Glutamatergic neuron (in vitro differentiated cells): Measurements from ENCODE around the gene MAT2A. TPM values are rescaled to one million over a fixed set of nuclear protein-coding genes. Genes with fewer than 3 reads are reported as not detected.

Source experiments
- DNase-seq: peaks from one replicate; pipeline ENCODE4 v3.0.0; 2022
- H3K27ac Mint-ChIP-seq: one replicate; pipeline ENCODE4 v1.8.0; 2020; ENCODE audit warnings: mild to moderate bottlenecking, mixed read lengths, inconsistent platforms; ENCODE audit not compliant: unreplicated experiment
- H3K27me3 Mint-ChIP-seq: one replicate; pipeline ENCODE4 v1.8.0; 2020; ENCODE audit warnings: mild to moderate bottlenecking, moderate library complexity, mixed read lengths, inconsistent platforms; ENCODE audit not compliant: unreplicated experiment
- H3K36me3 Mint-ChIP-seq: one replicate; pipeline ENCODE4 v1.8.0; 2020; ENCODE audit warnings: mild to moderate bottlenecking, mixed read lengths, inconsistent platforms; ENCODE audit not compliant: unreplicated experiment
- H3K4me1 Mint-ChIP-seq: one replicate; pipeline ENCODE4 v1.8.0; 2020; ENCODE audit warnings: mild to moderate bottlenecking, low read depth, mixed read lengths, inconsistent platforms; ENCODE audit not compliant: unreplicated experiment
- H3K4me3 Mint-ChIP-seq: one replicate; pipeline ENCODE4 v1.8.0; 2020; ENCODE audit warnings: mild to moderate bottlenecking, mixed read lengths, inconsistent platforms; ENCODE audit not compliant: unreplicated experiment
- H3K9me3 Mint-ChIP-seq: one replicate; pipeline ENCODE4 v1.8.0; 2020; ENCODE audit warnings: mild to moderate bottlenecking, moderate library complexity, mixed read lengths, inconsistent platforms; ENCODE audit not compliant: unreplicated experiment
- CTCF ChIP-seq: fragments of 200-600 bp; sonication (generic); IDR thresholded peaks from one replicate; pipeline ENCODE4 v1.5.0; 2021; ENCODE audit not compliant: partially characterized antibody, unreplicated experiment
- total RNA-seq: library from RNA; stranded (reverse); fragmentation: NEBNext Ultra II Directional; extraction: Animal tissue kit (Norgen Biotek cat#: 25700); gene quantifications from one replicate; pipeline ENCODE4 v1.2.1, GENCODE V29; 2021; ENCODE audit not compliant: unreplicated experiment

MAT2A gene
- total RNA-seq, 1 donor from 2014 or later, result 302 TPM

GRCh38 chr2:85550486-85550885, 11.5 kb downstream of the MAT2A start:
- no peak overlapping the region for H3K27ac Mint-ChIP-seq
- H3K4me3 Mint-ChIP-seq, result no peak overlapping the region
- H3K36me3 Mint-ChIP-seq, result no peaks in the 10 kb centered on the region
- DNase-seq, result no peak
- peaks cover 4% of the 10 kb centered on the region for H3K9me3 Mint-ChIP-seq
- H3K27me3 Mint-ChIP-seq, result peaks cover 3% of the 10 kb centered on the region
- peaks cover 2% of the 10 kb centered on the region for H3K4me1 Mint-ChIP-seq
- TF ChIP-seq CTCF, result no peak

- Mint-ChIP-seq H3K36me3 (no peaks in the 10 kb centered on the region), H3K27ac (no peak overlapping the region), H3K27me3 (peaks cover 3% of the 10 kb centered on the region), H3K9me3 (peaks cover 6% of the 10 kb centered on the region), H3K4me3 (no peak overlapping the region), H3K4me1 (peaks cover 2% of the 10 kb centered on the region)
- peak; percentile 87 for DNase-seq
- TF ChIP-seq CTCF, result peak; percentile 86
These were observed 13.0 kb downstream of the MAT2A start for GRCh38 chr2:85551698-85552678.

- H3K9me3 Mint-ChIP-seq, result peaks cover 3% of the 10 kb centered on the region
- H3K27me3 Mint-ChIP-seq, result no peaks in the 10 kb centered on the region
- H3K4me1 Mint-ChIP-seq, result peaks cover 2% of the 10 kb centered on the region
- no peak overlapping the region for H3K27ac Mint-ChIP-seq
- TF ChIP-seq CTCF, result no peak
- no peak for DNase-seq
- no peak overlapping the region for H3K4me3 Mint-ChIP-seq
- H3K36me3 Mint-ChIP-seq, result no peaks in the 10 kb centered on the region
These were observed 14.2 kb downstream of the MAT2A start for GRCh38 chr2:85553184-85553583.

- peaks cover 3% of the 10 kb centered on the region for H3K9me3 Mint-ChIP-seq
- H3K36me3 Mint-ChIP-seq, result no peaks in the 10 kb centered on the region
- no peak overlapping the region for H3K27ac Mint-ChIP-seq
- no peak overlapping the region for H3K4me3 Mint-ChIP-seq
- H3K27me3 Mint-ChIP-seq, result peaks cover 1% of the 10 kb centered on the region
- H3K4me1 Mint-ChIP-seq, result peaks cover 7% of the 10 kb centered on the region
- no peak for TF ChIP-seq CTCF
- no peak for DNase-seq
These were observed 16.1 kb downstream of the MAT2A start for GRCh38 chr2:85554980-85555612.

- DNase-seq, result no peak
- peaks cover 12% of the 10 kb centered on the region for H3K9me3 Mint-ChIP-seq
- TF ChIP-seq CTCF, result no peak
- no peak overlapping the region for H3K27ac Mint-ChIP-seq
- no peaks in the 10 kb centered on the region for H3K36me3 Mint-ChIP-seq
- peaks cover 10% of the 10 kb centered on the region for H3K27me3 Mint-ChIP-seq
- peaks cover 9% of the 10 kb centered on the region for H3K4me1 Mint-ChIP-seq
- H3K4me3 Mint-ChIP-seq, result no peak overlapping the region
These were observed 18.2 kb downstream of the MAT2A start for GRCh38 chr2:85557130-85557529.
